OCI-LY3 (cell line): ENCODE results near the gene R3HDM4.

Experiments used
- EZH2phosphoT487 ChIP-seq: fragments of 200-600 bp; shearing (Covaris generic); IDR thresholded peaks from 2 replicates; pipeline ENCODE4 v1.6.1; 2018; ENCODE audit warnings: antibody characterized with exemption, mixed run types, low read depth
- TF ChIP-seq, protein P1 (sequence below): fragments of 200-600, 300-600 bp; sonication (generic); IDR thresholded peaks from 2 replicates; pipeline ENCODE4 v1.5.1; 2014; ENCODE audit warnings: antibody characterized with exemption, low read length, low read depth

- TF ChIP-seq, protein P1, sequence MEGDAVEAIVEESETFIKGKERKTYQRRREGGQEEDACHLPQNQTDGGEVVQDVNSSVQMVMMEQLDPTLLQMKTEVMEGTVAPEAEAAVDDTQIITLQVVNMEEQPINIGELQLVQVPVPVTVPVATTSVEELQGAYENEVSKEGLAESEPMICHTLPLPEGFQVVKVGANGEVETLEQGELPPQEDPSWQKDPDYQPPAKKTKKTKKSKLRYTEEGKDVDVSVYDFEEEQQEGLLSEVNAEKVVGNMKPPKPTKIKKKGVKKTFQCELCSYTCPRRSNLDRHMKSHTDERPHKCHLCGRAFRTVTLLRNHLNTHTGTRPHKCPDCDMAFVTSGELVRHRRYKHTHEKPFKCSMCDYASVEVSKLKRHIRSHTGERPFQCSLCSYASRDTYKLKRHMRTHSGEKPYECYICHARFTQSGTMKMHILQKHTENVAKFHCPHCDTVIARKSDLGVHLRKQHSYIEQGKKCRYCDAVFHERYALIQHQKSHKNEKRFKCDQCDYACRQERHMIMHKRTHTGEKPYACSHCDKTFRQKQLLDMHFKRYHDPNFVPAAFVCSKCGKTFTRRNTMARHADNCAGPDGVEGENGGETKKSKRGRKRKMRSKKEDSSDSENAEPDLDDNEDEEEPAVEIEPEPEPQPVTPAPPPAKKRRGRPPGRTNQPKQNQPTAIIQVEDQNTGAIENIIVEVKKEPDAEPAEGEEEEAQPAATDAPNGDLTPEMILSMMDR, result no peak
- no peak for TF ChIP-seq EZH2phosphoT487
Measured at GRCh38 chr19:927780-928401, 14.9 kb upstream of the R3HDM4 start.
